Gastroesophageal sphincter (tissue), 4 donors: Measurements from ENCODE around the gene PSORS1C1. TPM values are rescaled to one million over a fixed set of nuclear protein-coding genes. Genes with fewer than 3 reads are reported as not detected.
"Not testable (repeated sequence)": the region's sequence is repeated elsewhere in the genome, so short reads cannot be mapped to it uniquely, and the experiment has no call there.

Source experiments
- ATAC-seq: fragments of 150-250 bp; one replicate; pipeline ENCODE4 v1.9.1; 2016; ENCODE audit warnings: mild to moderate bottlenecking, moderate library complexity
- H3K27ac ChIP-seq, 4 donors: fragments of 200-600 bp; sonication (generic) in 3 of 4; 1 replicate in 3 of 4; 2 replicates in 1 of 4; pipeline ENCODE4 v1.5.1; 2016 to 2019
- H3K27me3 ChIP-seq: fragments of 200-600 bp; sonication (generic); one replicate; pipeline ENCODE4 v1.5.1; 2019
- H3K36me3 ChIP-seq, 2 donors: fragments of 200-600 bp; sonication (generic); one replicate each; pipeline ENCODE4 v1.5.1; 2019; ENCODE audit warnings: control low read depth in 1 of 2
- H3K4me1 ChIP-seq, 3 donors: fragments of 200-600 bp; sonication (generic); 1 replicate in 2 of 3; 2 replicates in 1 of 3; pipeline ENCODE4 v1.5.1; 2016 to 2019; ENCODE audit warnings: control low read depth in 2 of 3
- H3K4me3 ChIP-seq, 2 donors: fragments of 200-600 bp; sonication (generic); one replicate each; pipeline ENCODE4 v1.5.1; 2019; ENCODE audit warnings: mild to moderate bottlenecking in 1 of 2, moderate library complexity in 1 of 2
- H3K9me3 ChIP-seq, 3 donors: fragments of 200-600 bp; sonication (generic); one replicate each; pipeline ENCODE4 v1.5.1; 2017 to 2019; ENCODE audit warnings: control low read depth in 2 of 3
- CTCF ChIP-seq, 4 experiments: fragments of 200-600 bp in 2 of 4; fragments of 450-650 bp in 2 of 4; sonication (generic) in 1 of 4; IDR thresholded peaks; one replicate each; pipeline ENCODE4 v1.5.1; 2017 to 2019; ENCODE audit warnings: antibody characterized with exemption in 4 of 4, mild to moderate bottlenecking in 2 of 4, moderate library complexity in 2 of 4
- EP300 ChIP-seq: sonication (generic); formaldehyde crosslinking; IDR thresholded peaks from one replicate; pipeline ENCODE4 v1.6.1; 2017; ENCODE audit warnings: antibody characterized with exemption, mild to moderate bottlenecking
- POLR2A ChIP-seq, 2 donors: fragments of 450-650 bp; IDR thresholded peaks; one replicate each; pipeline ENCODE4 v1.6.1; 2017; ENCODE audit warnings: antibody characterized with exemption in 2 of 2, mild to moderate bottlenecking in 2 of 2, moderate library complexity in 1 of 2
- POLR2AphosphoS5 ChIP-seq: sonication (generic); formaldehyde crosslinking; IDR thresholded peaks from one replicate; pipeline ENCODE4 v1.6.1; 2017; ENCODE audit warnings: antibody characterized with exemption
- WGBS, 2 donors: methylation state at CpG; one replicate each; pipeline ENCODE4 v1.1.5; 2018; ENCODE audit warnings: low coverage in 1 of 2; 5-methylcytosine and 5-hydroxymethylcytosine counted together
- total RNA-seq, 4 donors: library from RNA; depleted of rRNA; stranded (reverse); fragments of >200 nt; gene quantifications; one replicate each; pipeline ENCODE4 v1.1.0, GENCODE V29; 2016

The PSORS1C1 gene
- total RNA-seq, 4 donors from 2014 or later, result 0.12 to 7.8 (median 1.7) TPM

GRCh38 chr6:31169123-31169857 is 54.7 kb downstream of the PSORS1C1 start:
- ATAC-seq, result no peak
- WGBS, 2 donors, result 72 to 92% methylated on average over 6 to 8 of the region's 10 CpGs
- Histone ChIP-seq H3K4me1 (no peaks in the 10 kb centered on the region), H3K27me3 (peaks cover 12% of the 10 kb centered on the region), H3K4me3 (no peak overlapping the region), H3K36me3 (no peaks in the 10 kb centered on the region), H3K27ac (no peak overlapping the region), H3K9me3 (no peaks in the 10 kb centered on the region)
- TF ChIP-seq POLR2AphosphoS5 (no peak), CTCF (IDR thresholded peaks at IDR 0.05) (no peak), EP300 (no peak), POLR2A (IDR thresholded peaks at IDR 0.05) (no peak)

DNA sequence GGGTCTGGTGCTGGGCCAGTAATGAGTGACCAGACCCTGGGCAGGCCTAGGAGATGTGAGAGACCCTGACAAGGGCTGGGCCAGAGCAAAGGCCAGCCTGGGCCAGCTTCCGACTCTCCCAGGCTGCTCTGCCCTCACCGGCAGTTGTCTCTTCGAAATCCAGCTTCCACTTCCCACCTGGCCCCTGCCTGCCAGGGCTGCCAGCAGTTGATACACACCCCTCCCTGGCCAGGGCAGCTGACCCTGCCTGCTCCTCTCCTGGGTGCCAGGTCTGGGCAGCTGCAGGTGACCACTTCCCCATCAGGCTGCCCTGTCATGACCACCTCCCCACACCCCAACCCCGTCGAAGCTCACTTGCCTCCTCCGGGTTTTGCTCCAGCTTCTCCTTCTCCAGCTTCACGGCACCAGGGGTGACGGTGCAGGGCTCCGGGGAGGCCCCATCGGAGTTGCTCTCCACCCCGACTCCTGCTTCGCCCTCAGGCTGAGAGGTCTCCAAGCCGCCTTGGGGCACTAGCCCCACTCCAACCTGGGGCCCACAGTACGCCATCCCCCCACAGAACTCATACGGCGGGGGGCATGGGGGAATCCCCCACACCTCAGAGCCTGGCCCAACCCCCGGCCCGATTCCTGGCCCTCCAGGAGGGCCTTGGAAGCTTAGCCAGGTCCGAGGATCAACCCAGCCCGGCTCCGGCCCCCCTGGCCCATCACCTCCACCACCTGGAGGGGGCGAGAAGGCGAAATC is 55.4 kb downstream of the PSORS1C1 start:
- not testable (repeated sequence) for H3K9me3 ChIP-seq, H3K36me3 ChIP-seq, H3K27ac ChIP-seq, ATAC-seq, H3K4me3 ChIP-seq, H3K4me1 ChIP-seq
- peaks cover 12% of the 10 kb centered on the region for H3K27me3 ChIP-seq
- WGBS, 2 donors, result 50% methylated on average over 3 of the region's 23 CpGs; no CpG with 5 or more reads in 1 of the 2 donors

DNA sequence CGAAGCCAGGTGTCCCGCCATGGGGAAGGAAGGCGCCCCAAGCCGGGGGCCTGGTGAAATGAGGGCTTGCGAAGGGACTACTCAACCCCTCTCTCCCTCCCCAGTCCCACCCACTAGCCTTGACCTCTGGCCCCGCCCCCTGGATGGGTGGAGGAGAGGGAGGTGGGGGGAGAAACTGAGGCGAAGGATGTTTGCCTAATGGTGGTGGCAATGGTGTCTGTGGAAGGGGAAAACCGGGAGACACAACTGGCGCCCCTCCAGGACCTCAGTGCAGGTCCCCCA is 55.9 kb downstream of the PSORS1C1 start, which contains the start of gene POU5F1:
TSS of gene POU5F1 (minus strand) at position 83 of the 282 bp plus-strand sequence. CDS start at position 21, 62 bp downstream.
- TF ChIP-seq POLR2A (IDR thresholded peaks at IDR 0.05) (no peak), POLR2AphosphoS5 (no peak), EP300 (no peak), CTCF (IDR thresholded peaks at IDR 0.05) (no peak)
- ATAC-seq, result no peak
- peaks cover 12% of the 10 kb centered on the region for H3K27me3 ChIP-seq
- H3K9me3 ChIP-seq, result no peaks in the 10 kb centered on the region
- 63% methylated on average over 2 of the region's 9 CpGs; no CpG with 5 or more reads in 1 of the 2 donors for WGBS, 2 donors
- no peak within 1 kb of the TSS for H3K4me3 ChIP-seq
- no peaks in the 10 kb centered on the region for H3K4me1 ChIP-seq
- H3K36me3 ChIP-seq, result no peaks in the 10 kb centered on the region
- H3K27ac ChIP-seq, result no peak within 1 kb of the TSS

DNA sequence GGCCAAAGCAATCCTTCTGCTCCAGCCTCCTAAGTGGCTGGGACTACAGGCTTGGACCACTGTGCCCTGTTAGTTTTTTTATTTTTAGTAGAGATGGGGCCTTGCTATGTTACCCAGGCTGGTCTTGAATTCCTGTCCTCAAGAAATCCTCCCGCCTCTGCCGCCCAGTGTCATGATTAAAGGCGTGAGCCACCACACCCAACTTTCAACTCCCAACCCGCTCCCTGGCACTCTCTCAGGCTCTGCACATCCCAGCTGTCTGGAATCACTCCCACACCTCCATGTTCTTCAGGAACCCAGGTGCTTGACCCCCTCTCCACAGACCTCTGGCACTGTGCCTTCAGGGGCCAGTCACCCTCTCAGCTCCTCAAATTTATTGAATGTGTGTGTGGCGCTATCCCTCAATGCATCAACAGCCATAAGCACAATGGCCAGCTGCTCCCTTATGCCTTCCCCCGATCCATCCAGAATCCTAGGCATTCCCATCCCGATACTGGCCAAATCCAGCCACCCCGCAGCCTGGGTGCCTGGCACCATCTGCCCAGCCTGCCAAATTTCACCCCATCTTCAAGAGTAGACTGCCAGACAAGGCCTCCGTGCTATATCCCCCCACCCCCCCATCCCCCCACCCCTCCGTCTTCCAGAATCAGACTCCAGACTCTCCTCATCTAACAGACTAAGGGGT is 56.5 kb downstream of the PSORS1C1 start:
- 80 to 87% methylated on average over 3 to 9 of the region's 10 CpGs for WGBS, 2 donors
- no peaks in the 10 kb centered on the region for H3K36me3 ChIP-seq
- no peak for ATAC-seq
- no peaks in the 10 kb centered on the region for H3K9me3 ChIP-seq
- peaks cover 12% of the 10 kb centered on the region for H3K27me3 ChIP-seq
- H3K27ac ChIP-seq, result no peak overlapping the region
- no peak overlapping the region for H3K4me3 ChIP-seq
- no peak for TF ChIP-seq EP300
- TF ChIP-seq POLR2AphosphoS5, result no peak
- TF ChIP-seq CTCF (IDR thresholded peaks at IDR 0.05), result no peak
- no peak for TF ChIP-seq POLR2A (IDR thresholded peaks at IDR 0.05)
- no peaks in the 10 kb centered on the region for H3K4me1 ChIP-seq
